ENCODE results near the gene PTPRM.
A peak's percentile ranks its signal among the peaks of the same experiment; 100 is the strongest.

Gene PTPRM

DNA sequence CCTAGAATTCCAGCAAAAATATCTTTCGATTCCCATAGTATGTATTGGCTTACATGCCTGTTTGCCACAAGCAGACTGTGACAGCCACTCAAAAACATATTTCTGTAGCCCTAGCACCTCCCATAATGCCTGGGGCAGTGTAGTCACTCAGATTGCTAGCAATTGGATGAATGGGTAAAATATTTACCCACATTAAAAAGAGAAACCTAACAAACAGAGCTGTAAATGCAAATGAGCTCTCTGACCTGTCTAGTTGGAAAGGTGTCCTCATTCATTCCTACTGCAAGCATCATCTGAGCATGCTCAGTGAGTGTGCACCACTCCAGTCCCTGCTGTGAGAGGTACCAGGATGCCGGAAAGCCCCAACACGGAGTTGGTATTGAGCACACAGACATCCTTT lies 808.1 kb downstream of the PTPRM start:
- FAIRE-seq (no peak), DNase-seq (ENCODE audit: low spot score) (no peak)

GRCh38 chr18:8376113-8376512 lies 809.0 kb downstream of the PTPRM start:
- no peak for DNase-seq (ENCODE audit: low spot score)
- no peak for FAIRE-seq

DNA sequence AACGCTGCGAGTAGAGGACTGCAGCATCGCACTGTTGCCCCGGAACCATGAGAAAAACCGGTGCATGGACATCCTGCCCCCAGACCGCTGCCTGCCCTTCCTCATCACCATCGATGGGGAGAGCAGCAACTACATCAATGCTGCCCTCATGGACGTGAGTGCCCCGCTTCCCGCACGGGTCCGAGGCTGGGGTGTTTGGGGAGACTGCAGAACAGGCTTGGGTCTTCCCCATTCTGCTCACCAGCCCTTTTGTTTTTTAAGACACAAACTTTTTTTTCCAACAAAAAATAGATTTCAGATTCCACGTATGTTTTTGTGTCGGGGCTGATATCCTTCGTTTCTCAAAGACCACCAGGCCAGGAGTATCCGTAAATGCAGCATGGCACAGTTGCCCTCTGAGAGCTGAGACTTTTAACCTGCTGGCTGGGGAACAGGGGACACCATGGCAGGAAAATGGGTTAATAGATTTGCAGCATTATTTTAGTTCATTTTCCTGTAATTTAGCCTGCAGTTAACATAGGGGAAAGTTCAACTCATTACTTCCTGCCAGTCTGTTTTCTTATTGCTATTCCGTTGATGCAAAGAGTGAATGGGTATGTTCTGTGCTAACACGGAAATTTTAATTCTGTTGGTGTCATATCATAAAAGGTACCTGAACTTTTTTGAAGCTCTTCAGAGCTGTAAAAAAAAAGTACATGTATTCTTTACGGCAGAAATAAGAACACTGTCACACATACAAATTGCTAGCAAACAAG lies 812.2 kb downstream of the PTPRM start:
- no peak for DNase-seq (ENCODE audit: low spot score)
- no peak for FAIRE-seq

DNA sequence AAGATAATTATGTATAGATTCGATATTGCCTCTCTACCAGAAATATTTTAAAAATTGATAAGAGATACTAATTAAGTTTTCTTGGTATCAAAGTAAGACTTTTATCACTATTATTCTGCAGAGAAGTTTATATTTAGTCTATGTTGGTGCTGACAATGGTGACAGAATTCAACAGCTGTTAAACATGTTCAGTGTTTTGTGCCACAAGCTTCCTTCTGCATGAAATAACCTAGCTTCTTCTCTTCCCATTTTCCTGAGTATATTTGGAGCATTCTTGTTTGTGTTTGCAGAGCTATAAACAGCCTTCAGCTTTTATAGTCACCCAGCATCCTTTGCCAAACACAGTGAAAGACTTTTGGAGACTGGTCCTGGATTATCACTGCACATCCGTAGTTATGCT lies 812.9 kb downstream of the PTPRM start:
- FAIRE-seq: no peak
- DNase-seq (ENCODE audit: low spot score): no peak

DNA sequence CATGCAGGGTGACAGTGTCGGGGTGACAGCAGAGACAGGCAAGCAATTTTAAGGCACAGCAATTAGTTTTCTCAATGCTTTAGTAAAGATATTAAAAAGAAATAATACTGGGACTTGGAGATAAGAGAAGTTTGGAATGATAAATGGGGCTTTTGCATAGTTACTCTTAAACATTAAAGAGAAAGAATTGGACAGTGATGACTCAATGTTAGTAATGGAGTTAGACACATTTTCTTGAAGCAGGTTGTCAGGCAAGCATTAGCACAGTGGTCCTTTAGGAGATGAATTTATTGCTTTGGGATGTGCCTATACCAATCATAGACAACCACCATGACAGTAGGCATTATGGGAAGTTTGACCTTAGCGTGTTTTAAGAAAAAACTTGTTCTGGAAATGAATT lies 813.8 kb downstream of the PTPRM start:
- FAIRE-seq: no peak
- DNase-seq (ENCODE audit: low spot score): no peak

GRCh38 chr18:8381821-8382459 lies 814.8 kb downstream of the PTPRM start:
- DNase-seq (ENCODE audit: low spot score) (no peak), FAIRE-seq (no peak)

DNA sequence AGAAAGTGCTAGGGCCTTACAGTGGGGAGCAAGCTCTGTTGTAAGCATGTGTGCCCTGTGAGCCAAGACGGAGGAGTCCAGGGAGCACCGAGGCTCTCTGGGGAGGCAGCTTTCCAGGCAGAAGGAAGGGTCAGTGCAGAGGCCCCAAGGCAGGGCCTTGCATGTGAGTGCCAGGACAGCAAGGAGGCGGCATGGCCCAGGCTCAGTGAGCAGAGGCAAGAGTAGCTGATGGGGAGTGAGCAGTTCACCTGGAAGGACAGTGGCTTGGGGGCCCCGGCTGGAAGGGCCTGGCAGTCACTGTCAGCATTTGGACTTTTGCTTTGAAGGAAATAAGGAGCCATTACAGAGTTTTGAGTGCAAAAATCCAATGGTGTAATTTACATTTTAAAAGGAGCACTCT lies 818.3 kb downstream of the PTPRM start:
- DNase-seq (ENCODE audit: low spot score): no peak
- no peak for FAIRE-seq

- FAIRE-seq (no peak), DNase-seq (ENCODE audit: low spot score) (no peak)
Observed at GRCh38 chr18:8386669-8387380, 819.7 kb downstream of the PTPRM start.

DNA sequence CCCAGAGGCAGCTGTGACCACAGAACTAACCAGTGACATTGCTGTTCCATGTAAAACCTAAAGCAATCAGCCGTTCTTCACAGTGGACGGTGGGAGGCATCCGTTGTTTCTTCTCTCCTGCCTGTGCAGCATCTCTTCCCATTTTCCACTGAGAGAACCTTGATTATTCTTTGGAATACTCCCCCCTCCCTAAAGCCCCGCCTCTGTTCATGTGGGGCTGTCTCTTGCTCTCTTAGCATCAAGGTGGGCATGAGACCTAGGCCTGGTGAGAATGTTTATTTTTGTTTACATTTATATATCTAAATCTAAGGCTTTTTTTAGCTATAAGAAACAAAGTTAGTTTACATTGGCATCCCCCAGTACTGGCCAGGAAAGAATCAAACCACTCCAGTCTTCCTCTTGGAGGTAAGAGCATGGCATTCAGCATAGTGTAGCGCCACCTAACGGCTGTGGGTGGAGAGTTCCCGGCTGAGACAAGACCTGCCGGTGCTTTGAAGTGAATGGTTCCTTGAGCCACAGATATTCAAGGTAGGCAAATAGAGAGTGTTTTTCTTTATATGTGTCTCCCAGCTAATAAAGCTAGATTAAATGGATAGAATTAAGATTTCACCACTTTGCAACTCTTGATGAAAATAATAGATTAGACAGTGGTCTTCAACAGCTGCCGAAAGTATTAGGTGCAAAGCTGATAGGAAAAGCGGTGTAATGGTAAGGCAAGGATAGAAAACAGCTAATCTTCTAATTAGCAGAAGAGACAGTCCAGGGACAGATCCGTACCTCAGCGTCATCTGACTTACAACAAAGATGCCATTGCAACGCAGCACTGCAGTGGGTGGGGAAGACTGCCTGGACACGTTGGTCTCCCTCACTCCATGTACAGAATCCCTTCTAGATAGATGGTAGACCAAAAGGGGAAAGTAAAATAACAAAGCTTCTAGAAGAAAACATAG lies 822.5 kb downstream of the PTPRM start:
- FAIRE-seq (peak; percentile 94), DNase-seq (ENCODE audit: low spot score) (peak; percentile 87)

GRCh38 chr18:8391068-8391467 lies 824.0 kb downstream of the PTPRM start:
- FAIRE-seq (no peak), DNase-seq (ENCODE audit: low spot score) (no peak)

GRCh38 chr18:8396254-8396653 lies 829.1 kb downstream of the PTPRM start:
- FAIRE-seq: no peak
- DNase-seq (ENCODE audit: low spot score): no peak

DNA sequence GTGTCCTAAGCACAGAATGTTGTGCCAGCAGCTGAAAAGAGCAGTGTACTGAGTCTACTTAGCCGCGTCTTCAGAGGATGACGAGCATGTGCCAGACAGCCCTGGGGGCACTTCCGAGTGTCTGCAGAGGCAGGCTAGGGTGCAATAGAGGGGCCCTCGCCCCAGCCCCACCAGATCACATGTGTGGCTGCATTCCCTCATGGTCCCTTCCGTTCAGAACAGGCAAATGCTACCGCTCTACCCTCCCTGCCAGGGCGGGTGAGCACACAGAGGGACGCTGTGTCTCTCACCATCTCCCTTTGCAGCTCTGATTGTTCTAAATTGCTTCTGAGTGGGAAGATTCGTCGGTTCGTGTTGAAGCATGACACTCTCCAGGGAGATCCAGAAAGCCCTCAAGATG lies 829.9 kb downstream of the PTPRM start:
- FAIRE-seq (no peak), DNase-seq (ENCODE audit: low spot score) (no peak)

DNA sequence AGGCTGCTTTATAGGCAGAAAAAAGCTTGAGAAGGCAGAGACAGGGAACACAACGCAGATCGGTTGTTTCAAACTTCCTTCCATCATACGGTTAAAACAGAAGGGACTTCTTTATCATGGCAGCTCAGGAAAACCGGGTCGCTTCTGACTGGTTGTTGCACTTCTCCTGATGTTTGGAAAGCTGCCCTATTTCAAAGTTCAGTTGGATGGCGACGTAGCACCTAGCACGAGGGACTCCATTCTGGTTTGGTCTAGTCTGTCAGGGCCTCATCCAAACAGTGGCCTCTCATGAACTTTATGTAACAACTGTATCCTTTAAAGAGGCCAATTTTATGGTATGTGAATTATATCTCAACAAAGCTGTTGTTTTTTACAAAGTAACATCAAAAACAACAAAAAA lies 832.0 kb downstream of the PTPRM start:
- DNase-seq (ENCODE audit: low spot score) (no peak), FAIRE-seq (no peak)

DNA sequence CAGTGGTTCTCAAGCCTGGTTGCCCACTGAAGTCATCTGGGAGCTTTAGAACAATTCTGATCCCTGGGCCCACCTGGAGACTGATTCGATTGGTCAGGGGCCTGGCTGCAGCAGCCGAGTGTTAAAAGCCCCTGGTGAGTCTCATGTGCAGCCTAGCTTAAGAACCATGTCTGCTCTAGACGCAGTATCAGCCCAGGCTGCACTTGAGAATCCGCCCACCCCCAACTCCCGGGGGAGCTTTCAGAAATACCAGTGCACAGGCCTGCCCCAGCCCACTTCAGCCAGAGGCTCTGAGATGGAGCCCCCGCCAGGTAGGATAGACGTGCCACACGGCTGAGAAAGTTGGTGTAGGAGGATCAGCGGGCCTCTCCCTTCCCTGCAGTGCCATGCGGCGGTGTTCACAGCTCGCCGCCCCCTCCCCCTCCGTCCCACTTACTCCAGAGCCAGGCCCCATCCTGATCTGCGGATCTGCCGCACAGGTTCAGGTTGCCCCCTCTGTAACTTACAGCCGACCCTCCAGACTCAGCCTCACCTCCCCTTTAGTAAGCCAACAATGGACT lies 833.2 kb downstream of the PTPRM start:
- DNase-seq (ENCODE audit: low spot score): no peak
- no peak for FAIRE-seq

DNA sequence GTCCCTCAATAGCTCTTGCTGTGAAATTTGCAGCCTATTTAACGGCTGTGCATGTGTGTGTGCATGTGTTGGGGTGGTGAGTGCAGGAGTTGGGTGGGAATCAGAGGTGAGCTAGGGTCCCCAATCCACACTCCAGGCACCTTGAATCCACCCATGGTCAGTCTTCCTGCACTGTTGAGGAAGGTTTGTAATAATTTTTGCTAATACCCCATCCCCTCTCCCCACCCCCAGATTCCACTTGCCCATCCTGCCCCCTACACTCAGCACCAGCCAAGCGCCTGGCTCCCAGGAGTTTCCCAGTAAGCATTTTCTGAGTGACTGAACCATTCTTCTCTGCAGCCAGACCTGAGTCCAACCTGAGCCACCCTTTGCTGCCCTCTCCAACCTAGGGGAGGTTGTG lies 833.7 kb downstream of the PTPRM start:
- DNase-seq (ENCODE audit: low spot score): no peak
- FAIRE-seq: no peak

DNA sequence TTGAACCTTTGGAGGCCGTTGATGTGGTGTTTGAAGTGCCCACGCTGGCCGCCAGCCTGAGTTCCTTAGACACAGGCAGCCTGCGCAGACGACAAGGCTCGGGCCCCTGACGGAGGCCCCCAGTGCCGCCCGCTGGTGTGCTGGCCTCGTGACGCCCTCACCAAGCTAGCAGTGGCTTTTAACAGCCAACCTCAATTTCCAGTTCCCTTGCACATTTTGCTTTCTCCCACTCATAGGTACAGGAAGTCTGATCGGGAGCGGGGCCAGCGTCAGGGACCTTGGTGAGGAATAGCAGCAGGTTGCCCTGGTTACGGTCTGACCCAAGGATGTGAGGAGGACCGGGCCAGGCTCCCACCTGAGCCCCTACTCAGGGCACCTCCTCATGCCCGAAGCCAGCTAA lies 834.5 kb downstream of the PTPRM start:
- no peak for FAIRE-seq
- no peak for DNase-seq (ENCODE audit: low spot score)

- no peak for DNase-seq (ENCODE audit: low spot score)
- FAIRE-seq: no peak
Observed at GRCh38 chr18:8402237-8402636, 835.1 kb downstream of the PTPRM start.

DNA sequence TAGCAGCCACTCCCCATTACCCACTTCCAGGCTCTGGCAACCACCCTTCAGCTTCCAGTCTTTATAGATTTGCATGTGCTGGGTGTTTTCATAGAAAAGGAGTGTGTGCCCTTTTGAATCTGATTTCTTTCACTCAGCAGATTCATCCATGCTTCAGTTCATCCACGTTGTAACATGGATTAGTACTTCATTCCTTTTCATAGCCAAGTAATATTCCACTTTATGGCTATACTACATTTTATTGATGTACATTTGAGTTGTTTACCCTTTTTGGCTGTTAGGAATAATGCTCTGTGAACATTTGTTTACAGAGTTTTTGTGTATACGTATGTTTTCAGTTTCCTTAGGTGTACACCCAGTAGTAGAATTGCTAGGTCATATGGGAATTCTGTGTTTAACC lies 836.6 kb downstream of the PTPRM start:
- DNase-seq (ENCODE audit: low spot score): no peak
- no peak for FAIRE-seq

GRCh38 chr18:8406186-8406867 lies 839.2 kb downstream of the PTPRM start:
- DNase-seq (ENCODE audit: low spot score): no peak
- FAIRE-seq: no peak

DNA sequence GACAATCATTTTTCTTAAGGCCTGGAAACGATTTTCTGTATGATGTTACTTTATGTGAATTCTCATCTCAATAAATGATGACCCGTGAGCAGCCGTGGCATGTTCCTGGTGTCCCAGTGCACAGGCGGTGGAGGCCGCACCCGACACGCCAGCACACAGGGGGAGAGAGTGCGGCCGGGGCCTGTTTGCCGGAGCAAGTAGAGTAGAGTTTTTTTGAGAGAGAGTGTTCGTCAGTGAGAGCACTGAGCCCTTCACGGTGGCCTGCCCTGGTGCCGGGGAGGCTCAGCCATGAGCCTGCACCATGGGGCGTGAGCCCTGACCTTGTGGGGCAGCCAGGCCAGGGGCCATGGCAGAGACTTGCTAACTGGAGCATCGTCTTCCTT lies 839.7 kb downstream of the PTPRM start:
- FAIRE-seq: no peak

DNA sequence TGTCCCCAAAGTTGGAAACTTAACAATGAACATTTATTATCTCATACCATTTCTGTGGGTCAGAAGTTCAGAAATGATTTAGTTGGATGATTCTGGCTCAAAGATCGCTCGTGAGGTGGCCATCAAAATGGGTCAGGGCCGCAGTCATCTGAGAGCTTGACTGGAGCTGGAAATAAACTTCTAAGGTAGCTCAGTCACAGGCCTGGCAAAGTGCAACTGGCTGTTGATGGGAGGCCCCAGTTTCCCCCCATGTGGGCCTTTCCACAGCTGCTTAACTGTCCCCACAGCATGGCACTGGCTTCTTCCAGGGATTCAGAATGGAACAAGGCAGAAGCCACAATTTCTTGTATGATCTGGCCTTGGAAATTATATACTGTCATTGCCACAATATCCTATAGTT lies 842.0 kb downstream of the PTPRM start:
- no peak for FAIRE-seq
- DNase-seq (ENCODE audit: low spot score): no peak

More for the DNA sequence above, 839.7 kb downstream of the PTPRM start:
- no peak for DNase-seq (ENCODE audit: low spot score)
